CD4-positive, alpha-beta T cell treated with Interleukin-21 for 1 hour (primary cell): ENCODE results near the gene NOTCH3.

Source experiments
- DNase-seq: peaks from one replicate; pipeline ENCODE4 v3.0.0-alpha.2; 2020

NOTCH3 gene

DNA sequence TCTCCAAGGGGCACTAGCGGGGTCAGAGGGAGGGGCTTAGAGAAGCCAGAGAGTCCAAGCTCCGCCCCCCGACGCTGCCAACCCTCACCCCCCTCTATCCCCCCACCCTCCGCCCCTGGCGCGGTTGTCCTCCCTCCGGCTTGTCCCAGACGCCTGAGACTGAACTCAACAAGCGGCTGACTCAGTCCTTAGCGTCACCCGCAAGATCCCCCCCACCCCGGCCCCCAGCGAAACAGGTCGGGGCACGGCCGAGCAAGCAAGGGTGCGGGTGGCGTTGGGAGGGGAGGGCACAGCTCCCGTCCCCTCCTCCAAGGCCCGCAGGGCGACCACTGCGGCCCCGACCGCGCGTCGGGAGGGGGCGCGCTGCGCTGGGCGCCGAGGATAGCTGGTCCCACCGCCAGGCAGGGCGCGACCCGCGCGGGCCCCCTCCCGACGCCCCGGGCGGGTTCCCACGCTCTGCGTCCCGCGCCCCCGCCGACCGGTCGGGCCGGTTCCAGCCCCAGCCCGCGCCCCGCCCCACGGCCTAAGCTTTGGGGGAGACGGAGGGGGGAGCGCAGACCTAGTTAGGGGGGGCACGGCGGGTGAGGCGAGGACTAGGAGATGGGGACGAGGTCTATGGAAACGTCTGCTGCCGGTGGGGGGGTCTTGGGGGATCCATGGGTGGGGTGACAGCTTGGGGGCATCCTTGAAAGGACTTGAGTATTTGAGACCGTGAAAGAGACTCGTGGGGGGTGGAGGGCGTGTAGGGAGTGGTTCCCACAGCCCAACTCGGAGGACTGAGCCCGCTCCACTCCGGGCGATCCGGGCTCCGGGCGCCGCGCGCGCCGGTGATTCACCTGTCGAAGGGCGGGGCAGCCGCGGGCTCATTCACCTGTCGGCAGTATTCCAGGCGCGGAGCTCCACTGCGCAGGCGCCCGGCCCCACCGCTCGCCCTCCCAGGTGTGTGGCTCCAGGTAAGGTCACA lies 5.1 kb downstream of the NOTCH3 start:
- no peak for DNase-seq

DNA sequence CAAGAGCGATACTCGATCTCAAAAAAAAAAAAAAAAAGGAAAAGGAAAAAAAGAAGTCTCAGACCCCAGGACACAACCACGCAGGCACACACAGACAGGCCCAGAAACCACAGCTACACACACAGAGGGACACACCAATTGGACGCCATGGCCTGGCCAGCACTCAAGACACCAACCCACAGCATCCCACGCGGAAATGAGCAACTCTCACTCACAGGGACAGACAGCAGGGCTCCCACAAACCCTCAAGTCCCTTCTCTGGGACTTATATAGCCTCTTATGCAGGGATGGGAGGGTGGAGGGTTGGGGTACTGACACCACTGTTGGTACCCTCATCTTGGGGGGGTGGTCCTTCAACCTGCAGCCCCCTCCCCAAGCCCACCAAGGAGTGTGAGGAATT lies 5.9 kb downstream of the NOTCH3 start:
- no peak for DNase-seq

DNA sequence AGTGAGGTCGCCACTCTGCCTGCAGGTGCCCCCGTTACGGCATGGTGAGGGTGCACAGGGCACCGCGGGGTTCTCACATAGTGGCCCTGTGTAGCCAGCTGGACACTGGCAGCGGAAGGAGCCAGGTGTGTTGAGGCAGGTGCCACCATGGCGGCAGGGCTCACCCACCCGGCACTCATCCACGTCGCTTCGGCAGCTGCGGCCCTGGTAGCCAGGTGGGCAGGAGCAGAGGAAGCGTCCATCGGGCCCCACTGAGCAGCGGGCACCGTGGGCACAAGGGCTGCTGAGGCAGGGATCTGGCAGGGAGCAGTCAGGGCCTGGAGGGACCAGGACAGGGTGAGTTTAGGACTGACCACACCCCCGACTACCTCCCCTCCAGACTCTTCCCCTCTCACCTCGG lies 8.8 kb downstream of the NOTCH3 start:
- DNase-seq: no peak

DNA sequence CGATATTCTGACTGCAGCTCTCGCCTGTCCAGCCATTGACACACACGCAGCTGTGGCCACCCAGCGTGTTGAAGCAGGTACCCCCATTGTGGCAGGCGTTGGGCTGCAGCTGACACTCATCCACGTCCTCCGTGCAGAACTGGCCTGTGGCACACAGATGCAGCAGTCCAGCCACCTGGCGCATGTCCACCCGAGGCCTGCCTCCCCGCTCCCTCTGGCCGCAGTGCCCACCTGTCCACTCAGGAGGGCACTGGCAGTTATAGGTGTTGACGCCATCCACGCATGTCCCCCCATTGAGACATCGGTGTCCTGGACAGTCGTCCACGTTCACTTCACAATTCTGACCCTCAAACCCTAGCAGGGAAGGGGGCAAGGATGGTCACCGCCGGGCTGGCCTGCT lies 9.3 kb downstream of the NOTCH3 start:
- DNase-seq: no peak

DNA sequence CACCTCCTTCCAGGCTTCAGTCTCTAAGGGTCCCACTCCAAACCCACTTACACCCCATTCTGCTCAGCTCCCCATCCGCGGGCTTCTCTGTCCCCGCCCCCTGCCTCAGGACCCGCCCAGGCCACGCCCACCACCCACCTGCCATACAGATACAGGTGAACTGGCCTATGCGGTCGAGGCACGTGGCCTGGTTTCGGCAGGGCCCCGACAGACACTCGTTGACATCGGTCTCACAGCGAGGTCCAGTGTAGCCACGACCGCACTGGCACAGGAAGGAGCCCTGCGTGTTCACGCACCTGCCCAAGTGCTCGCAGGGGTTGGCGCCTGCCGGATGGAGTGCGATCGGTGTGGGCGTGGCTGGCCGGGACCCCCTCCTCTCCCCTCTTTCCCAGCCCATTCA lies 11.9 kb downstream of the NOTCH3 start:
- DNase-seq: no peak

DNA sequence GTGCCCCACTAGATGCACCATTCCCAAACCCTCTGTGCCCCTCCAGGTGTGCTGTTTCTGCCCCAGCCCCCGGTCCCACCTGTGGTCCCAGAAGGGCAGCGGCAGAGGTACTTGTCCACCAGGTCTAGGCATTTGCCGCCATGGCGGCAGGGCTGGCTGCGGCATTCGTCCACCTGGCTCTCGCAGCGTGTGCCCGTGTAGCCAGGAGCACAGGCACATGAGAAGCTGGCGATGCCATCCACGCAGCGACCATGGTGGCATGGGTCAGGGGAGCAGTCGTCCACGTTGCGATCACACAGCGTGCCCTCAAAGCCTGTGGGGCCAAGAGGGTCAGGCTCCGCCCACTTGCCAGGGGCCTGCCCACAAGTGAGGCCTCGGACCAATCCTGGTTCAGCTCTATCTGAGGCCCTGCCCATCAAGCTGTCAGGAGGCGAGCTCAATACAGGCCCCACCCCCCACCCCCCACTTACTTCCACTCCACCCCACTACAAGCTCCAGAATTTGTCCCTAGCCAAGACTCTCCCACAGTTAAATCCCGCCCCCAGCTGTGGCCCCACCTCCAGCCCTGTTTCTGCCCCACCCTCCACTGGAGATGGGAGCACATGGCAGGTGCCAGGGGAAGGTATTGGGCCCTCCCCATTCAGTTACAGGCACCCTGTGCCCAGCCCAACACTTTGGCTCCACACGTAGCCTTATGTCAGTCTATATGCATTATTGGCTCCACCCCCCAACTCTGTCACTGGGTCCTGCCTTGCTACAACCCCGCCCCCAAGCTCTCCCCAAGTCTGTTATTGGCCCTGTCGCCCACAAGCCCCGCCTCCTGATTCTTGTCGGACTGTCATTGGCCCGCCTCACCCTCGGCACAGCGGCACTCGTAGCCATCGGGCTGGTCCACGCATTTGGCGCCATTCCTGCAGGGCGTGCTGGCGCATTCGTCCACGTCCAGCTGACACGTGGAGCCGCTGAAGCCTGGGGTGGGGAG lies 13.5 kb downstream of the NOTCH3 start:
- DNase-seq: no peak

DNA sequence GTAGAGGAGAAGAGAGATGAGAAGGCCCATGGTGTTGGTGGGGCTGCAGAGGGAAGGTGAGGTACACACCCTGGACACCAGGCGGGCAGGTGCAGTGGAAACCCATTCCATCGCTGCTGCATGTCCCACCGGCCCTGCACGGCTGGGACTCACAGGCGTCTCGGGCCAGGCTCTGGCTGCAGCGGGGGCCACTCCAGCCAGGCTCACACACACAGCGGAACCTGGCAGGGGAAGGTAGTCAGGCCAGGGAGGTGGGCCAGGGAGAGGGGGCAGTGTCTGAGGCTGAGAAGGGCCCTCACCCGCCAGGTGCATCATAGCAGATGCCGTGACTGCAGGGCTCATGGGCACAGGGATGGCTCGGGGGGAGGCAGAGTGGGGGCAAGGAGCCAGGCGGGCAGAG lies 15.6 kb downstream of the NOTCH3 start:
- DNase-seq: no peak

DNA sequence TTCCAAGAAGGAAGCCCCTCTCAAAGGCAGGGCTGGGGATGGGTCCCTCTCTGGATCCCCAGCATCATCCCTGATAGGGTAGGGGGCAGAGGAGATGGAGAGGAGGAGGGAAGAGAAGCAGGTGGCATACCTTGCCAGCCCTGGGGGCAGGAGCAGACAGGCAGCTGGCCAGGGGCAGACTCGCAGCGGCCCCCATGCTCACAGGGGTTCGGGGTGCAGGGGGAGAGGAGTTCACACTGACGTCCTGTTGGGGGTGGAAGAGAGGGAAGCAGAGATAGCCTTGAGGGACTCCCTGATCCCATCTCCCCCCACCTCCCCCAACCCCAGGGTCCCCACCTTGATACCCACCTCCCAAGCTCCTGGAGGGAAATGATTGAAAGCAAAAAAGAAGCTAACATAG lies 16.0 kb downstream of the NOTCH3 start:
- DNase-seq: no peak

DNA sequence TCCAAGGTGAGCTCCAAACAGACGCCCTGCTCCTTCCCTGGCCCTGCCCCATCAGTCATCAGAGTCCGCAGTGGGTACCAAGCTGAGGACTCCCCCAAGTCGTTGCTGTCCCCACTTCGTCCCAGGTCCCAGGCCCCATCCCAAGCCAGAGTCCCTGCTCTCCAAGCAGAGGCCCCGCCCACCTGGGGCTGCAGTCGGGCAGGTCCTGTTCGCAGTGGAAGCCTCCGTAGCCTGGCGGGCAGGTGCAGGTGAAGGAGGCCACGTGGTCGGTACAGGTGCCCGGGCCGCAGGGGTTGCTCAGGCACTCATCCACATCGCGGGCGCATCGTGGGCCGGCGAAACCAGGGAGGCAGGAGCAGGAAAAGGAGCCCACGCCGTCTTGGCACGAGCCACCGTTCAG lies 19.4 kb downstream of the NOTCH3 start:
- DNase-seq: no peak

DNA sequence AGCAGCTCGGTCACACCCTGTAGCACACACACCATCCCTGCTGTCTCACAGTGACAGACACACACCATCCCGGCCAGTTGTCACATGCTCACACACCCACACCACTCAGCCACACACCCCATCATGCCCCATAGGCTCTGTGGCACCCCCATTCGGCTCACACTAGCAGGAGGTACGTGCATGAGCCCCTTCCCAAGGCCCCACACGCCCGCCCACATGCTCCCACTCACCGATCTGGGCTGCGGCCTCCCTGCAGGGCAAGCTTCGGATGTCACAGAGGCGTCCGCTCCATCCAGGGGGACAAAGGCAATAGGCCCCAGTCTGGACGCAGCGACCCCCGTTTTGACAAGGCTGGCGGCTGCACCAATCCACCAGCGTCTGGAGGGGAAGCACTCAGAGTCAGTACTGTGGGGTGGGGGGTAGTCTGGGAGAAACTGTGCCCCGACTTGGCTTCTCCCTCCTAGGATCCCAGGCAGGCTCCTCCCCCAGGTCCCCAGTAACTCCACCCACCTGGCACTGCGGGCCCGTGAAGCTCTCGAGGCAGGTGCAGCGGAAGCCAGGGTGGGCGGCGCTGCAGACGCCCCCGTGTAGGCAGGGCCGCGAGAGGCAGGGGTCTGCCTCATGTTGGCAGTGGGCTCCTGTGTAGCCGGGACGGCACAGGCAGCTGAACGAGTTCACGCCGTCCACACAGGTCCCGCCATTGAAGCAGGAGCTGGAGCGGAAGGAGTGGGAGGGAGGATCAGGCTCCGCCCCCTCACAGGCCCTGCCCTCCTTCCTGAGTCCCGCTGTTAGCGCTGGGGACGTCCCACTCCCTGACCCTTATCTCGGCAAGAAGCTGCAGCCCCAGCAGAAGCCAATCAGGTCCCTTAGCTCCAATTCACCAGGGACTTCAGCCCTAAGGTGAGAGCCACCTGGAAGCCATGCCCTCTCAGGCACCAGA lies 20.1 kb downstream of the NOTCH3 start:
- DNase-seq: no peak

DNA sequence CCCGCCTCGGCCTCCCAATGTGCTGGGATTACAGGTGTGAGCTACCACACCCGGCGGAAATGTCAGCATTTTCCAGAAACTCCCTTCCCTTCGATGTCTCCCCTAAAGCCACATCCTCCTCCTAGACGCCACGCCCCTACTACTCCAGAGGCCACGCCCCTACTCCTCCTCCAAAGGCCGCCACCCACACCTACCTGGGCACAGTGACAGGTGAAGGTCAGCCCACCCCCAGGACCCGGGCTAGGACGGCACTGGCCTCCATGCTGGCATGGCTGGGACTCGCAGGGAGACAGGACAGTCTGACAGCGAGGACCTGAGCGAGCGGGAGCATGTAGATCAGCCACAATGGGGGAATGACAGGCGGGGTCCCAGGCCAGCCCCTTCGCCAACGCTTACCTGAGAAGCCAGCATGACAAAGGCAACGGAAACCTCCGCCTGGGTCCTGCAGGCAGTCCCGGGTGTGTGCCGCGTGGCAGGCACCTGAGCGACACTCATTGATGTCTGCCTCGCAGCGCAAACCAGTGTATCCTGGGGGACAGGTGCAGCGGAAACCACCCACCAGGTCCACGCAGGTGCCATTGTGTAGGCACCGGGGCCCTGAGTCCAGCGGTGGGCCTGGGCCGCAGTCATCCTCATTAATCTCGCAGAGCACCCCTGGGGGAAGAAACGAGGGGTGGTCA lies 22.0 kb downstream of the NOTCH3 start:
- DNase-seq: no peak

DNA sequence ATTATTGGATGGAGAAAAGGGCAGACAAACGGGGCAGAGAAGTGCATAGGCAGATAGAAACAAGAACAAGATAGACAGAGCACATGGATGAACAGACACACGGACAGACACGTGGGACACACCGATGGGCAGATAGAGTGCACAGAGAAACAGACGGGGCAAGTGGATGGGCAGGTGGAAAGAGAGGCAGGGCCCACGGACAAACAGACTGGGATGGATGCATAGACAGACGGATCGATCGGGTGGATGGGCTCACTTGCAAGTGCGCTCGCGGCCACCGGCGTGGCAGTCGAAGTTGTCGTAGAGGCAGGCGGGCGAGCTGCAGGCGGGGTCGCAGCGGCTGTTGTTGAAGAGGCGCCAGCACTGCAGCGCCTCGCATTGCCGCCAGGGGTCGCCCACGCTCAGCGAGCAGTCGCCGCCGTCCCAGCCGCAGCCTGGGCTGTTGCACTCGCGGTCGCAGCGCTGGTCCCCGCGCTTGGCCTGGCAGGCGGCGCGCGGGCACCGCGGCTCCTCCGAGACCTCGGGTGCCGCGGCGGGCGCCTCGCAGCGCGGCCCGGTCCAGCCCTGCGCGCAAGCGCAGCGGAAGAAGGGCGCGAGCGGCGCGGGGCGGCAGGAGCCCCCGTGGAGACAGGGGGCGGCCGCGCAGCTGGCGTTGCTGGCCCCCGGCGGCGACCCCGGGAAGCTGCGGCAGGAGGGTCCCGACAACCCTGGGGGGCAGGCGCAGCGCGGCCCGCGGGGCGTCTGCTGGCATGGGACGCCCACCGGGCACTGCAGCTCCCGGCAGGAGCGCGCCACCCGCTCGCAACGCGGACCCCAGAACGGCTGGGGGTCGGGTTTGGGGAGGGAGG lies 23.3 kb downstream of the NOTCH3 start:
- DNase-seq: peak; percentile 83

DNA sequence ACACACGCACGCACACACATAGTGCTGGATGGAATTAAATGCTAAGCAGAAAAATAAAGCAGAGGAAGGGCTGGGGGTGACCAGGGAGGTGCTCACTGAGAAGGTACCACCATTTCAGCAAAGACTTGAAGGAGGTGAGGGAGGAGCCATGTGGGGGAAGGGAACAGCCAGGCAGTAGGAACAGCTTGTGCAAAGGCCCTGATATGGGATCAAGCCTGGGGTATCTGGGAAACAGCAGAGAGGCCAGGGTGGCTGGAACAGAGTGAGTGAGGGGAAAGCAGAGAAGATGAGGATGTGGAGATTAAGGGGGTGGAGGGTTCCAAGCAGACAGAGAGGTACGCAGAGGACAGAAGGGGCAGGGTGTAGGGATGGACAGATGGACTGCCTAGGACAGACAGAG lies 25.2 kb downstream of the NOTCH3 start:
- no peak for DNase-seq

DNA sequence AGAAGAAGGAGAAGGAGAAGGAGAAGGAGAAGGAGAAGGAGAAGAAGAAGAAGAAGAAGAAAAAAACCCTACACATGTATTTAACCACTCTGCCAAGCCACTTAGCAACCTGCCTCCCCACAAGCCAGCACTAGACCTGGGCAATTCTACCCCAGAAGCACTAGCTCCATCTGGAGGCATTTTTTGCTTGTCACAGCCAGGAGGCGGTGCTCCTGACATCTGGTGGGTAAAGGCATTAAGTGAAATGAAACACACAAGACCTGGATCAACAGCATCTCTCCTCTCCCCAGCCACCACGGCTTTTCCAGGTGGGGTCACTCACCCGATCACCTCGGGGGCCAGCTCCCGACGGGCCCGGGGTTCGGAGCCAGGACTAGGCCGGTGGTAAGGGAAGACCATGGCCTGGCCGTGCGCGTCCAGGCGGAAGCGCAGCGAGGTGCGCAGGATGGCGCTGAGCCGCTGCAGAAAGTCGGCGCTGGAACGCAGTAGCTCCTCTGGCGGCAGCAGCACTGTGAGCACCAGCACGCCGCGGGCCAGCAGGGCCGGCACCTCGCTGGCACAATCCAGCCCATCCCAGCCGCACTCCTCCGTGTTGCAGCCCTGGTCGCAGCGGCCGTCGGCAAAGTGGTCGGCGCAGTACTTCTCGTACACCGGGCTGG lies 26.9 kb downstream of the NOTCH3 start:
- no peak for DNase-seq

DNA sequence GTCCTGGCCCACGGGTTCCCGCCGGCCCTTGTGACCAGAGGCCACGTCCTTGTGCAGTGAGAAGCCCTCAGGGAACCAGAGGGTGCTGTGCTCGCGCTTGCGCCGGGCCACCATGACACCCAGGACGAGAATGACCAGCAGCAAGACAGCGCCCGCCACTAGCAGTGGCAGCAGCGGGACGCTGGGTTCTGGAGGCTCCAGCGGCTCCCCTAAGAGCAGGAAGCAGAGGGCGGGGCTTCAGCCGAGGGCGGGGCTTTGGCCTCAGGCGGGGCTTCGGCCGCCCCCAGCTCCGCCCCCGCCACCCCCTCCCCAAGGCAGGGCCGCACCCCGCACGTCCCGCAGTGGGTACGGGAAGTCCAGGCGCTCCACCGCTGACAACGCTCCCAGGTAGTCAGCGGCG lies 30.4 kb downstream of the NOTCH3 start:
- DNase-seq: no peak

DNA sequence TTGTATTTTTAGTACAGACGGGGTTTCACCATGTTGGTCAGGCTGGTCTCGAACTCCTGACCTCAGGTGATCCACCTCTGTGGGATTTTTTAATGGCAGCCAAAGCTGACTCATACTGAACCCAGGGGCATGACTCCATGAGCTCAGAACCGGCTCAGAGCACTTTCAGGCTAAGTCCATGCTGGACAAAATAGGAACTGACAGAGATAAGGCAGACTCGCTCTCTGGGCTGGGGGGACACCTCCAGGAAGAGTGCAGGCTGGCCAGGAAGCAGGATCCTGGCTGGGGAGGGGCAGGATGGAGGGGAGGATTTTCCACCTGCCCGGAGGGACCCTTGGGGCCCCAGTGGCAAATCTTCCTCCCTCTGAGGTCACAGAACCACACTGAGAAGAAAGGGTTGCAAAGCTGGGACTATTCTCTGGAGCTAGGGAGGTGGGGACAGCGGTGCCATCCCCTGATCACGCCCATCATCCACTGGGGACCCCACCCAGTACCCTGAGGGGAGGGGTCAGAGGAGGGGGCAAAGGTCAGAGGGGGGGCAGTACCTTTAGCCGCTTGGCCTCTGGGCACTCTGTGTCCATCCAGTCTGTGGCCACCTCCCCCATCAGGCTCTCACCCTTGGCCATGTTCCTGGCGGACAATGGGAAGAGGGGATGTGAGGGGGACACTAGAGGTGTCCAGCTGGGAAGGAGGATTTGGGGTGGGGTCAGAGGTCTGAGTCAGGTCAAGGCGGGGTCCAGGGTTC lies 31.1 kb downstream of the NOTCH3 start:
- DNase-seq: no peak

DNA sequence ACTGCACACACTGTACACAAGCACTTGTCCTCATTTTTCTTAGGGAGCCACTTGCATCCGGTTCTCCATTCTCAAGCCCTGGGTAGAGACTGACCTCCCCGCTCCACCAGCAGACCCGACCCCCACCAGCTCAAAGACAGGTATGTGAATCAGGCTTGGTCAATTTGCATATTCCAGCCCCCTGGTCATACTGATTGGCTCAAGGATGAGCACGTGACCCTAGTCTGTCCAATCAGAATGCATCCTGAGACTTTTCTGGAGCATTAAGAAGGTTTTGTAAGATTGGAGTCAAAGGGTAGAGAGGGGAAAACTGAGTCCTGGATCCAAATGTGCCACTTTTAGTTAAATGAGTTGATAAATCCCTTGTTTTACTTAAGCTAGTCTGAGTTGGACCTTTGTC lies 34.1 kb downstream of the NOTCH3 start:
- DNase-seq: no peak

DNA sequence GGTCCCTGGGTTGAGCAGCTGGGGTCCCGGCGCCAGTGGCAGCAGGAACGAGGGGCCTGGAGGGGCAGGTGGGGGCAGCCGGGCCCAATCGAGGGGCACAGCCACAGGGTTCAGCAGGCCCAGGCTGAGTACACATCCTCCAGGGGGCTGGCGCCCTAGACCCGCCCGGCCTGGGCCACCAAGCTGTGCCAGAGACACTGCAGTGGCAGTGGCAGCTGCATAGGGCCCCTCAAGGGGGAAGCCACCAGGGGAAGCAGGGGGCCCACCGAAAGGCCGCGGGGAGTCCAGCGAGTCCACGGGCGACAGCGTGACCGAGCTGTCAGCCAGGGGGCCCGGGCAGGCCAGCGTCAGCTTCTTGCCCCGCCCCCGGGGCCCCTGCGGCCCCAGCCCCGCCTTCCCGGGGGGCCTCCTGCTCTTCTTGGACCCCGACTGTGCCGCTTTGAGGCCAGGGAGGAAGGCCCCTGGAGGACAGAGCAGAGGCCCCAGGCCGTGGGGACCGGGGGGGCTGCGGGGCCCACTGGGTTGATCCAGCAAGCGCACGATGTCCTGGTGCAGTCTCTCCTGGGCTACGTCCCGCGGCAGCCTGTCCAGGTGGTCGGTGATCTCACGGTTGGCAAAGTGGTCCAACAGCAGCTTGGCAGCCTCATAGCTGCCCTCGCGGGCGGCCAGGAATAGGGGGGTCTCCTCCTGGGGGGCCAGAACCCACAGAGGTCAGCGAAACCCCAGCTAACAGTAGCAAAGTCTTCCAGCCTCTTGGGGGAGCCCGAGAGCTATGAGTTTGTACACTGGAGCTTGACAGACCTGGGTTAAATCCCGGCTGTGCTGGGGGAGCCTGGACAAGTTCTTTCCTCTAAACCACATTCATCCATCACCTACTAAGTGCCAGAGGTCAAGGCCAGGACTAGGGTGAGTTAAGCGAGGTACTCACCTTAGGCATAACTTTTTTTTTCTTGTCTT lies 39.5 kb downstream of the NOTCH3 start:
- peak; percentile 9 for DNase-seq
